Stimulated activated CD4-positive, alpha-beta T cell treated with anti-CD3 and anti-CD28 coated beads, Interleukin-1b, Interleukin-23, amount 100 ng/mL, for 4 hours (primary cell): ENCODE measurements around the gene KCNJ1.

ENCODE experiments used
- DNase-seq, 2 donors: peaks; one replicate each; pipeline ENCODE4 v3.0.0-alpha.2; 2020; ENCODE audit warnings: low read depth in 2 of 2

KCNJ1 gene

GRCh38 chr11:128867277-128867676, at the start of gene KCNJ1:
Gene KCNJ1, minus strand, starts transcription at chr11:128867296. Its CDS starts 27,053 bp downstream, at chr11:128840243.
- no peak for DNase-seq

- no peak for DNase-seq
Measured at GRCh38 chr11:128916681-128917080, 49.6 kb upstream of the KCNJ1 start.

GRCh38 chr11:128916037-128916572, 49.0 kb upstream of the KCNJ1 start:
- no peak for DNase-seq

GRCh38 chr11:128915149-128915521, 48.0 kb upstream of the KCNJ1 start:
- no peak for DNase-seq

- no peak for DNase-seq
Measured at GRCh38 chr11:128914216-128915148, 47.4 kb upstream of the KCNJ1 start.

DNA sequence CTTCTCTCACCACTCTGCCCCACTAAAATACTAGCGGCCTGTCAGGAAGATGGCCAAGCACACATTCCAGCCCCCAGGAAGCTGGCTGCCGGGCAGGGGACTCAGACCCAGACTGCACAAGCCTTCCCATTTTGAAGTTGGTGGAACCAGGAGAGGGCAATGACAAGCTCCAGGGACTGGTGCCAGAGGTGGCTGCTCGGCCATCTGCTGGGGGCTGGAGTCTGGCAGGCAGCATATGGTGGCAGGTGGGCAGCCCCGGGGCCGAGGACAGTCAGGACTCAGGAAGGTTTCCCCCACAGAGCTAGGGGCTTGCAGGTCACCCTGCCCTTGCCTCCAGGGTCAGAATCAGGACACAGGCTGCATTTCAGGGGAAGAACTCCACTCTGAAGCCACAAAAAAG, 46.7 kb upstream of the KCNJ1 start:
- DNase-seq: no peak

DNA sequence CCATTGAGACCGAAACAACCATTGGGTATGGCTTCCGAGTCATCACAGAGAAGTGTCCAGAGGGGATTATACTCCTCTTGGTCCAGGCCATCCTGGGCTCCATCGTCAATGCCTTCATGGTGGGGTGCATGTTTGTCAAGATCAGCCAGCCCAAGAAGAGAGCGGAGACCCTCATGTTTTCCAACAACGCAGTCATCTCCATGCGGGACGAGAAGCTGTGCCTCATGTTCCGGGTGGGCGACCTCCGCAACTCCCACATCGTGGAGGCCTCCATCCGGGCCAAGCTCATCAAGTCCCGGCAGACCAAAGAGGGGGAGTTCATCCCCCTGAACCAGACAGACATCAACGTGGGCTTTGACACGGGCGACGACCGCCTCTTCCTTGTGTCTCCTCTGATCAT, 44.6 kb upstream of the KCNJ1 start:
- DNase-seq: no peak

DNA sequence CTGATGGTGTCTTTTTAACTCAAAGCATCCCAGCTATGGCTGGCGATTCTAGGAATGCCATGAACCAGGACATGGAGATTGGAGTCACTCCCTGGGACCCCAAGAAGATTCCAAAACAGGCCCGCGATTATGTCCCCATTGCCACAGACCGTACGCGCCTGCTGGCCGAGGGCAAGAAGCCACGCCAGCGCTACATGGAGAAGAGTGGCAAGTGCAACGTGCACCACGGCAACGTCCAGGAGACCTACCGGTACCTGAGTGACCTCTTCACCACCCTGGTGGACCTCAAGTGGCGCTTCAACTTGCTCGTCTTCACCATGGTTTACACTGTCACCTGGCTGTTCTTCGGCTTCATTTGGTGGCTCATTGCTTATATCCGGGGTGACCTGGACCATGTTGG, 44.1 kb upstream of the KCNJ1 start:
- no peak for DNase-seq

- no peak for DNase-seq
Measured at GRCh38 chr11:128910576-128910975, 43.5 kb upstream of the KCNJ1 start.

DNA sequence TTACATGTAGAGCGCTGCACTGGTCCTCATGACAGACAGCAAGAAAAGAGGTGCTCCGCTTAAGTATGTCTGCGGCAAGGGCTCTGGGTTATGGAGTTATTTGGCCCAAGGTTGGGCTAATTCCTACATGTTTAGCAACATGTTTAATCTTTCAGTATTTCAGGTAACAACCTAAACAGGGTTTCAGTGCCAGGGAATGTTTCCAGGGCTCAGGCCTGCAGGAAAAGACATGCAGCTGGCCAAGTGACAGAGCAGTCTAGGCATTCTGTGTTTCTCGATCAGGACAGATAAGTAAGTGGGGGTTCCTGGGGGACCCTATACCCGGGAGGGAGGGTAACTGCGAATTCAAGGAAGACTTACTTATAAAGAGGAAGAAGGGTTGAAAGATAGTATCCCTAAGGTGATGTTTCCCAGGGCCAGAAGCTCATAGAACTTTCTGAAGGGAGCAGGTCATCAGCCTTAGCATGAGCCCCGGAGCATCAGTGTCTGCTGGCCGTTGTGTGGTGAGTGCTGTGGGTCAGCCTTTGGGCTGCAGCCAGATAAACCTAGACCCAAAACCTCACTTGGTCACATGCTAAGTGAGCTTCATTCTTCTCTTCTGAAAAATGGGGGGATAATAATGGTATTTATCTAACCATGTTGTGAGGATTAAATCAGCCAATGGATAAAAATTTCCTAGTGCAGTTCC, 42.5 kb upstream of the KCNJ1 start:
- no peak for DNase-seq

DNA sequence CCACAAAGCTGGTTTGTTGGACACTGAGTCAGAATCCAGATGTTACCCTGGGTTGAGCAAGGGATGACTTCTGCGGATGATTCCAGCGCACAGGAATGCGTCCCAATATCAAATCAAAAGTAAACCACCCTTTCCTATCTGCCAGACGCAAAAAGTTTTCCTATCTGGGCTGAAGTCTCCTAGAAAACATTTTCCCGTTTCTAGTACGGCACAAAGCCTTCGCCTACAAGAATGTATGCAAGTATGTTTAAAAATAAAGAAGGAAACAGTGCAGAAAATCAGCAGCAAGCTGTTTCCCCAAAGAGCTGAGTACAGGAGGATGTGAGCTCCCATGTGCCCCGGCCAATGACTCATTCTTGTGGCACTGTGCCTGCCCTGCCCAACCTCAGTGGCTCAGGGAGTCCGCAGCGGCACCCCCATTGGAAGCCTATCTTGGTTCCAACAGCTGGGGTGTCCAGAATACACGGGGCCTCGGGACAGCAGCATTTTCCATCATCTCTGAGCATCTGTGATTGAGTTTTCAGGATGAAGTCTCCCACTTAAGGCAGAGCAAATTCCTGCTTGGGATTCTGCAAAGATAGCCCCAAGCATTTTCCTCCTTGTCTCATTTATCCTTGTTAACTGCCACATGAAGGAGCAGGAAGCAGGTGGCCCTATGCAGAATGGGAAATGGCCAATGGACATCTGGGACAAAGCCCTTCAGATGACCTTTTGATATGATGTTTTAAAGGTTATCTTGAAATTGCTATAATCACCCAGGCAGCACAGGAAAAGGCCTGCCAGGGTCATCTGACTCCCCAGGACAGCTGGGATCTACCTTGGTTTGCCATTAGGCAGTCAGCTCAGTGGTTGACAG, 41.5 kb upstream of the KCNJ1 start:
- no peak for DNase-seq

DNA sequence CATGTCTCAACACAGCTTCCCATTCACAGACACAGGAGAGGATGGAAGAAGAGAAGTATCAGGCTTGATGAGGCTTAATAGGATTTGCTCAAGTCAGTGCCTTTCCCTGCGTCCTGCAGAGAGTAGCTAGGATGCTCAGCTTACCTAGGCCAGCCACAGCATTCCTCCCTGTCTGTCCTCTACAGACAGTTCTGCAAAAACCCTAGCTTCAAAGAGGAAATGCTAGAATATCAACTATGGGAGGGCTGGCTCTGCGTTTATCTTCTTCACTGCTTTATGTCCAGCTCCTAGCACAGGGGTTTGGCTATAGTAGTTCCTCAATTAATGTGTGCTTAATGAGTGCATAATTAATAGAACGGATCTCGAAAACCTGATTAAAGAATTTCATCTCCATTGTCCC, 40.5 kb upstream of the KCNJ1 start:
- DNase-seq: no peak

DNA sequence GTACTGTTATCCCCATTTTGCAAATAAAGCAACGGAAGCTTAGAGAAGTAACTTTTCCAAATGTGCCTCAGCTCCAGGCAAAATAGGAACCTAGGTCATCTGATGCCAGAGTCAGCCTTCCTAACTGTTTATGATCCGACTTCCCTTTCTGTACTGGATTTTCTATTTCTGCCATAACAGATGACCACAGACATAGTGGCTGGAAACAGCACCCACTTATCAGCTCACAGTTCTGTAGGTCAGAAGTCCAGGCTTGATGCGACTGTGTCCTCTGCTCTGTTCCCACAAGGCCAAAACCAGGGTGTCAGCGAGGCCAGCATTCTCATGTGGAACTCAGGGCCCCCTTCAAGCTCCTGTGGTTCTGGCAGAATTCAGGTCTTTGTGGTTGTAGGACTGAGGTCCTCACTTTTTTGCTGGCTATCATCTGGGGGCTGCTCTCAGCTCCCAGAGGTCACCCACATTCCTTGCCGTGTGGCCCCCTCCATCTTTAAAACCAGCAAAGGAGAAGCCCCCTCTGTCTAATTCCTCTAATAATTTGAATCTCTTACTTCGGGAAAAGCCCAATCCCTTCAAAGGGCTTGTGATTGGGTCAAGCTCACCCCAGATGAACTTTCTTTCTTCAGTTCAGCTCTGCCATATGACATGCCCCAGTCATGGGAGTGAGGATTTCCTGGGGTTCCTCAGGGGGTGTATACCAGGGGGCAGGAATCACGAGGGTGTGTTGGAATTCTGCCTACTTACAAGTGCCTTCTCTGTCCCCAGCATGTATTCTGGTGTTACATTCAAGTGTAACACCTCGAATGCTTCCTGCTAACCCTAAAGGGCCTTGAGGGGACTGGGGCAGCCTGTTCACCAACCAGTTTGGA, 39.3 kb upstream of the KCNJ1 start:
- no peak for DNase-seq

DNA sequence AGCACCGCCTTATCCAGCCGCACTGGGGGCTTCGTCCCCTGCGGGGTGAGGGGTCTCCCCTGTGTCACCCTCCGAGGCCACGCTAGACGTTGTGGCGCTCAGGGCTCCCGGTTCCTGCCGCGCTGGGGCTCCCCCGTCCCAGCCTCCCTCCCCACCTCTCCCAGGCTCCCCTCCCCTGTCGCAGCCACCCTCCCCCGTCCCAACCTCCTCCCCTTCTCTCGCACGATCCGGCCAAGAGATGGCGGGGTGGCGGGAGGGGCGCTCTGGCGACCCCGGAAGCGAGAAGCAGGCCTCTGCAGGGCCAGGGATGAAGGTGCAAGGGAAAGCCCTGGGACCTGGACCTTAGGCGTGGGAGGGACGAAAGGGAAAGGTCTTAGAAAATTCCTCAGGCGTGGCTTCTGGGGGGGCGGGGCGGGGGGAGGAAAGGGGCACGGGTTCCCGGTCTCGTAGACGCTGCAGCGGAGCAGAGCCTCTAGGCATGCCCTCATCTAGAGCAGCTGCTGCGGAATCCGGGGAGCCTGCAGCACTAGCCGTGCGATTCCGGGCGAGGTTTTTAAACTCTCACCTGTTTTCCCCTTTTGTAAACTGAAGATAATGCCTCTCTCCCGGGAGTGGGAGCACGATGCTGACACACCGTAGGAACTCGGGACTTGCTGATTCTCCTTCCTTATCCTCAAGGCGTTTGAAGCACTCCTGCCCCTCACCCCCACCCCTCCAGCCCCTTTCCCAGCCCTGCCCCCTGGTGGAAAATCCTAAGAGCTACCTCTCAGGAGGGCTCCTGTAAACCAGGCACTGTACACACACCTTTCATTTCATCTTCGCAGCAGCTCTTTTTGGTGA, 38.5 kb upstream of the KCNJ1 start:
- peak in 1 of 2 donors; percentile 33 for DNase-seq

- DNase-seq: no peak
Measured at GRCh38 chr11:128904656-128905344, 37.7 kb upstream of the KCNJ1 start.

- DNase-seq: no peak
Measured at GRCh38 chr11:128904303-128904655, 37.2 kb upstream of the KCNJ1 start.

GRCh38 chr11:128903248-128904061, 36.4 kb upstream of the KCNJ1 start:
- DNase-seq: no peak

GRCh38 chr11:128902515-128903066, 35.5 kb upstream of the KCNJ1 start:
- DNase-seq: no peak
